K562 (cell line): Measurements from ENCODE around the gene SLIT1. TPM values are rescaled to one million over a fixed set of nuclear protein-coding genes. Genes with fewer than 3 reads are reported as not detected.

Experiments used
- ATAC-seq: fragments of 200-7000 bp; cut with Tn5 transposase; 3 replicates; pipeline ENCODE4 v1.9.1; 2020; ENCODE audit warnings: moderate library complexity
- BruUV-seq: library from RNA; stranded (reverse); fragments of 400-500 nt; replicated peaks from 2 replicates; lab custom pipeline; 2021; lab: Mats Ljungman, UMichigan
- CTCF ChIA-PET: fragments of 300-600 bp; formaldehyde crosslinking; extraction: SDS; loops from one replicate; lab custom pipeline; 2021; ENCODE audit warnings: low intra/inter-chr PET ratio; lab: Yijun Ruan, JAX
- POLR2A ChIA-PET: fragments of 300-600, 350-650 bp; sonication (Branson Sonifier 250); formaldehyde crosslinking; extraction: SDS; loops from one replicate; lab custom pipeline; 2021; ENCODE audit warnings: antibody characterized with exemption, inconsistent platforms; lab: Yijun Ruan, JAX
- DNase-seq, 4 experiments: peaks; one replicate each; pipeline versions ENCODE4 v3.0.0 to v3.0.0-alpha.2; 2011 to 2018; ENCODE audit warnings: low spot score in 3 of 4, mixed read lengths in 3 of 4; ENCODE audit errors: extremely low read depth in 1 of 4
- FAIRE-seq: peaks from 2 replicates; lab custom pipeline; 2011; peaks lifted over from hg19 to GRCh38; lab: Jason Lieb, UNC
- H2AFZ ChIP-seq: 2 replicates; pipeline ENCODE4 v1.6.0; 2011; ENCODE audit warnings: low read depth, low read length, control low read depth, inconsistent platforms
- H3K27ac ChIP-seq: fragments of 200-600 bp; 3 replicates; pipeline ENCODE4 v1.8.0; 2011; ENCODE audit warnings: low read depth, mild to moderate bottlenecking, control low read depth, inconsistent platforms, low read length, moderate library complexity, mixed read lengths; ENCODE audit errors: extremely low read depth
- H3K27me3 ChIP-seq, 2 experiments: fragments of 300-600 bp in 1 of 2; 2 replicates in 1 of 2; 3 replicates in 1 of 2; pipeline versions ENCODE4 v1.6.0 to v1.8.0; 2011; ENCODE audit warnings: inconsistent platforms in 2 of 2, low read length in 2 of 2, mild to moderate bottlenecking in 1 of 2, mixed read lengths in 1 of 2, moderate library complexity in 1 of 2; ENCODE audit not compliant: control insufficient read depth in 2 of 2, insufficient read depth in 2 of 2
- H3K36me3 ChIP-seq: fragments of 300-600 bp; 3 replicates; pipeline ENCODE4 v1.8.0; 2011; ENCODE audit warnings: mild to moderate bottlenecking, low read length, inconsistent platforms; ENCODE audit not compliant: control insufficient read depth, insufficient read depth
- H3K4me1 ChIP-seq, 2 experiments: fragments of 200-600 bp in 1 of 2; replicated peaks in 1 of 2; 2 replicates in 1 of 2; 3 replicates in 1 of 2; pipeline versions ENCODE4 v1.5.1 to v1.8.0; 2011; ENCODE audit warnings: inconsistent platforms in 2 of 2, low read length in 2 of 2, mild to moderate bottlenecking in 1 of 2, mixed read lengths in 1 of 2, moderate library complexity in 1 of 2; ENCODE audit not compliant: control insufficient read depth in 2 of 2, insufficient read depth in 2 of 2
- H3K4me2 ChIP-seq: 2 replicates; pipeline ENCODE4 v1.6.1; 2011; ENCODE audit warnings: low read length, control low read depth, inconsistent platforms, mixed read lengths; ENCODE audit not compliant: insufficient read depth
- H3K4me3 ChIP-seq: fragments of 200-600 bp; sonication (generic), shearing (Covaris generic); 2 replicates; pipeline ENCODE4 v1.5.1; 2016; ENCODE audit warnings: control low read depth, inconsistent platforms
- H3K79me2 ChIP-seq: fragments of 200-600 bp; 3 replicates; pipeline ENCODE4 v1.8.0; 2011; ENCODE audit warnings: low read length, inconsistent platforms; ENCODE audit not compliant: control insufficient read depth, insufficient read depth
- H3K9ac ChIP-seq, 2 experiments: 2 replicates each; pipeline versions ENCODE4 v1.6.0 to v1.6.1; 2011; ENCODE audit warnings: low read depth in 2 of 2, low read length in 2 of 2, control low read depth in 1 of 2, inconsistent platforms in 1 of 2, mild to moderate bottlenecking in 1 of 2, mixed read lengths in 1 of 2; ENCODE audit not compliant: insufficient read depth in 1 of 2
- H3K9me1 ChIP-seq: one replicate; pipeline ENCODE4 v1.6.0; 2011; ENCODE audit warnings: inconsistent platforms, mild to moderate bottlenecking, low read length, moderate library complexity; ENCODE audit not compliant: control insufficient read depth, insufficient read depth
- H3K9me3 ChIP-seq: replicated peaks from 2 replicates; pipeline ENCODE4 v1.5.1; 2011; ENCODE audit warnings: low read depth, low read length, inconsistent platforms; ENCODE audit not compliant: control insufficient read depth, insufficient read depth
- H4K20me1 ChIP-seq: replicated peaks from 2 replicates; pipeline ENCODE4 v1.6.1; 2011; ENCODE audit warnings: low read length, inconsistent platforms, mixed read lengths; ENCODE audit not compliant: control insufficient read depth, insufficient read depth
- CAMTA2 ChIP-seq: fragments of 250-450 bp; sonication (Bioruptor Pico); conservative IDR thresholded peaks from 2 replicates; pipeline ENCODE4 v1.5.1; 2022
- DPF2 ChIP-seq: fragments of 450-650 bp; IDR thresholded peaks from 2 replicates; pipeline ENCODE4 v1.6.1; 2016
- HOMEZ ChIP-seq: fragments of 250-450 bp; sonication (Bioruptor Pico); IDR thresholded peaks from 2 replicates; pipeline ENCODE4 v1.4.0; 2020; ENCODE audit warnings: mild to moderate bottlenecking, moderate library complexity
- TRIM24 ChIP-seq, 2 experiments: fragments of 450-650 bp; IDR thresholded peaks; 2 replicates each; pipeline ENCODE4 v1.6.1; 2016
- ZNF695 ChIP-seq: fragments of 450-650 bp; formaldehyde crosslinking; IDR thresholded peaks from 2 replicates; pipeline ENCODE4 v1.4.0; 2020; ENCODE audit warnings: mild to moderate bottlenecking, moderate library complexity
- WGBS: fragments of 100-300 bp; shearing (Covaris generic); methylation state at CpG from one replicate; pipeline ENCODE4 v1.1.6; 2016; ENCODE audit warnings: low coverage, mixed read lengths; ENCODE audit not compliant: insufficient coverage; ENCODE audit errors: missing lambda C conversion rate; 5-methylcytosine and 5-hydroxymethylcytosine counted together
- in situ Hi-C: fragments of 300-500 bp; cut with MboI; formaldehyde crosslinking; loops from 4 replicates; pipeline ENCODE4 v1.15.0; 2018; ENCODE audit warnings: inconsistent platforms, mixed read lengths
- intact Hi-C: fragments of 100-400 bp; cut with micrococcal nuclease; formaldehyde crosslinking; loops from 2 replicates; pipeline ENCODE4 v1.14.2; 2022
- polyA plus RNA-seq, 8 experiments: library from polyadenylated mRNA; depleted of rRNA in 4 of 8; stranded (reverse) in 5 of 8; unstranded in 3 of 8; fragments of >200 nt; fragmentation: Nextera tagmentation in 2 of 8; fragmentation: Illumina TruSeq in 1 of 8; extraction: Ambion mirVana in 2 of 8; extraction: Trizol in 1 of 8; gene quantifications; 2 replicates each; pipeline versions ENCODE4 v1.2.1 to v1.2.3, GENCODE V29; 2011 to 2014; ENCODE audit warnings: inconsistent platforms in 1 of 8, missing spikeins in 1 of 8
- total RNA-seq, 7 experiments: library from RNA; depleted of rRNA in 6 of 7; stranded (reverse); fragments of >200 nt in 6 of 7; fragmentation: Illumina TruSeq in 2 of 7; extraction: Trizol in 2 of 7; gene quantifications; 2 replicates each; pipeline versions ENCODE4 v1.2.1 to v1.2.3, GENCODE V29; 2011 to 2021; ENCODE audit warnings: low replicate concordance in 1 of 7
- TF ChIP-seq, protein P1 (sequence below): fragments of 450-650 bp; IDR thresholded peaks from 2 replicates; pipeline ENCODE4 v1.6.1; 2016; ENCODE audit warnings: antibody characterized with exemption

SLIT1 gene
- total and polyA plus RNA-seq, 9 of the 15 experiments (the other 6 are each of a cell fraction or from before 2014, with no cell fraction given): 0.01 to 0.11 (median 0.04) TPM; not detected in 3

- Histone ChIP-seq H3K4me1 (no peaks in the 10 kb centered on the region; a peak in 2 of 5 replicates), H3K9ac (no peak overlapping the region), H3K4me2 (no peak overlapping the region), H3K27ac (no peak overlapping the region), H3K4me3 (no peak overlapping the region), H3K36me3 (no peaks in the 10 kb centered on the region), H3K27me3 (no peaks in the 10 kb centered on the region), H3K79me2 (no peaks in the 10 kb centered on the region), H3K9me3 (no peaks in the 10 kb centered on the region), H3K9me1 (no peaks in the 10 kb centered on the region), H2AFZ (no peak overlapping the region), H4K20me1 (no peaks in the 10 kb centered on the region)
- ChIA-PET POLR2A (no interaction called here), CTCF (interaction anchor here (0.6 kb wide), 1 partner anchor 277 kb away, joined by 3 read pairs; no protein-coding TSS in a partner anchor)
- in situ Hi-C loops: no loop called here
- FAIRE-seq (no peak), DNase-seq (no peak), ATAC-seq (no peak)
- 36% methylated on average over 1 of the region's 1 CpG for WGBS
- intact Hi-C loops: no loop called here
- no TSS peak for BruUV-seq
- no peak for TF ChIP-seq DPF2
- no peak for TF ChIP-seq CAMTA2 (CRISPR knock-in tag)
- TF ChIP-seq HOMEZ (CRISPR knock-in tag): no peak
- TF ChIP-seq, protein P1, sequence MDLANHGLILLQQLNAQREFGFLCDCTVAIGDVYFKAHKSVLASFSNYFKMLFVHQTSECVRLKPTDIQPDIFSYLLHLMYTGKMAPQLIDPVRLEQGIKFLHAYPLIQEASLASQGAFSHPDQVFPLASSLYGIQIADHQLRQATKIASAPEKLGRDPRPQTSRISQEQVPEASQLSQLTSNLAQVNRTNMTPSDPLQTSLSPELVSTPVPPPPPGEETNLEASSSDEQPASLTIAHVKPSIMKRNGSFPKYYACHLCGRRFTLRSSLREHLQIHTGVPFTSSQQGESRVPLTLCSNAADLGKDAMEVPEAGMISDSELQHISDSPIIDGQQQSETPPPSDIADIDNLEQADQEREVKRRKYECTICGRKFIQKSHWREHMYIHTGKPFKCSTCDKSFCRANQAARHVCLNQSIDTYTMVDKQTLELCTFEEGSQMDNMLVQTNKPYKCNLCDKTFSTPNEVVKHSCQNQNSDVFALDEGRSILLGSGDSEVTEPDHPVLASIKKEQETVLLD: no peak
- no peak for TF ChIP-seq ZNF695 (CRISPR knock-in tag)
- TF ChIP-seq TRIM24 (IDR thresholded peaks at IDR 0.05): no peak
Observed at GRCh38 chr10:96972264-96972663, 213.5 kb downstream of the SLIT1 start.
